PFSK-1 (cell line): ENCODE data around the gene MOGAT1.

ENCODE experiments used
- FOXP2 ChIP-seq: optimal IDR thresholded peaks from 2 replicates; pipeline ENCODE3; 2011; ENCODE audit warnings: borderline replicate concordance, control low read depth, inconsistent platforms; ENCODE audit not compliant: insufficient read depth; ENCODE audit errors: extremely low read length, extremely low read depth
- POLR2AphosphoS5 ChIP-seq: IDR thresholded peaks from 2 replicates; pipeline ENCODE4 v1.6.1; 2012; ENCODE audit warnings: low read depth, mild to moderate bottlenecking, control low read depth, low read length, moderate library complexity
- SIN3A ChIP-seq: IDR thresholded peaks from 2 replicates; pipeline ENCODE4 v1.6.1; 2012; ENCODE audit warnings: mild to moderate bottlenecking, low read length, moderate library complexity, borderline replicate concordance; ENCODE audit not compliant: insufficient read depth
- TAF1 ChIP-seq: IDR thresholded peaks from 2 replicates; pipeline ENCODE4 v1.6.1; 2012; ENCODE audit warnings: low read length, control low read depth, borderline replicate concordance; ENCODE audit not compliant: insufficient read depth
- TF ChIP-seq, protein P1 (sequence below), 2 experiments: IDR thresholded peaks; 2 replicates each; pipeline versions ENCODE4 v1.6.1 to v1.8.0; 2011 to 2012; ENCODE audit warnings: low read depth in 2 of 2, low read length in 2 of 2, control low read depth in 1 of 2, inconsistent platforms in 1 of 2, mild to moderate bottlenecking in 1 of 2, moderate library complexity in 1 of 2; ENCODE audit not compliant: insufficient read depth in 1 of 2

MOGAT1 gene

DNA sequence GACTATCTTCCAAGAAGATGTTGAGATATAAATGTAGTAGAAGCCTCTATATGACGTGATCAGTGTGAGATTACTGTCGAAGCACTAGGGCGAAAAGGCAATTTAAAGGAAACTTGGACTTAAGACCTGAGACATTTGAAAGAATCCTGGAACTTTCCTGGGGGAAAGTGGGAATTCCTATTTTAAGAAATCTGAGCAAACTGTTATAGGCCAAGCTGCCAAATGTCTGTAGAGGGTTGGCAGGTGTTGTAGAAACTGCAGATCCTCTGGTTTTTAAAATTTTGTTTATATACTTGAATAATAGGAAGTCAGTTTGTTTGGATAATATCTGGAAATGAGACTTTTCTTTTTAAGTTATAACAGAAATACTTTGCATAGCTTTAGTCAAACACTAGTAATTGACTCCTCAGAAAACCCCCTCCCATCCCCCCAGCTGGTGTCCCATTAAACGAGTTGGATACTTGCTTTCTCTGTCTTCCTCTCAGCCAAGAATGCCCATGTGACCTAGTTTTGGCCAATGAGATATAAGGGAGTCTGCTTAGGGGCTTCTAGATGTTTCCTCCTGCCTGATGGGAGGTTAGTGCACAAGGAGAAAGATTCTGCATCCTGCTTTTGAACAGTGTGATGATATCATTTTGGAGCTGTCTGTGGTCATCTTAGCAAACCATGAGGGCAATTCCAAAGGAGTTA, 61.2 kb downstream of the MOGAT1 start:
- TF ChIP-seq, protein P1, sequence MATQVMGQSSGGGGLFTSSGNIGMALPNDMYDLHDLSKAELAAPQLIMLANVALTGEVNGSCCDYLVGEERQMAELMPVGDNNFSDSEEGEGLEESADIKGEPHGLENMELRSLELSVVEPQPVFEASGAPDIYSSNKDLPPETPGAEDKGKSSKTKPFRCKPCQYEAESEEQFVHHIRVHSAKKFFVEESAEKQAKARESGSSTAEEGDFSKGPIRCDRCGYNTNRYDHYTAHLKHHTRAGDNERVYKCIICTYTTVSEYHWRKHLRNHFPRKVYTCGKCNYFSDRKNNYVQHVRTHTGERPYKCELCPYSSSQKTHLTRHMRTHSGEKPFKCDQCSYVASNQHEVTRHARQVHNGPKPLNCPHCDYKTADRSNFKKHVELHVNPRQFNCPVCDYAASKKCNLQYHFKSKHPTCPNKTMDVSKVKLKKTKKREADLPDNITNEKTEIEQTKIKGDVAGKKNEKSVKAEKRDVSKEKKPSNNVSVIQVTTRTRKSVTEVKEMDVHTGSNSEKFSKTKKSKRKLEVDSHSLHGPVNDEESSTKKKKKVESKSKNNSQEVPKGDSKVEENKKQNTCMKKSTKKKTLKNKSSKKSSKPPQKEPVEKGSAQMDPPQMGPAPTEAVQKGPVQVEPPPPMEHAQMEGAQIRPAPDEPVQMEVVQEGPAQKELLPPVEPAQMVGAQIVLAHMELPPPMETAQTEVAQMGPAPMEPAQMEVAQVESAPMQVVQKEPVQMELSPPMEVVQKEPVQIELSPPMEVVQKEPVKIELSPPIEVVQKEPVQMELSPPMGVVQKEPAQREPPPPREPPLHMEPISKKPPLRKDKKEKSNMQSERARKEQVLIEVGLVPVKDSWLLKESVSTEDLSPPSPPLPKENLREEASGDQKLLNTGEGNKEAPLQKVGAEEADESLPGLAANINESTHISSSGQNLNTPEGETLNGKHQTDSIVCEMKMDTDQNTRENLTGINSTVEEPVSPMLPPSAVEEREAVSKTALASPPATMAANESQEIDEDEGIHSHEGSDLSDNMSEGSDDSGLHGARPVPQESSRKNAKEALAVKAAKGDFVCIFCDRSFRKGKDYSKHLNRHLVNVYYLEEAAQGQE (IDR thresholded peaks at IDR 0.05; ENCODE audit: insufficient read depth in 1 of 2, low read depth in 2 of 2, low read length in 2 of 2): no peak
- no peak for TF ChIP-seq FOXP2
- TF ChIP-seq SIN3A: no peak
- TF ChIP-seq POLR2AphosphoS5: no peak
- no peak for TF ChIP-seq TAF1

DNA sequence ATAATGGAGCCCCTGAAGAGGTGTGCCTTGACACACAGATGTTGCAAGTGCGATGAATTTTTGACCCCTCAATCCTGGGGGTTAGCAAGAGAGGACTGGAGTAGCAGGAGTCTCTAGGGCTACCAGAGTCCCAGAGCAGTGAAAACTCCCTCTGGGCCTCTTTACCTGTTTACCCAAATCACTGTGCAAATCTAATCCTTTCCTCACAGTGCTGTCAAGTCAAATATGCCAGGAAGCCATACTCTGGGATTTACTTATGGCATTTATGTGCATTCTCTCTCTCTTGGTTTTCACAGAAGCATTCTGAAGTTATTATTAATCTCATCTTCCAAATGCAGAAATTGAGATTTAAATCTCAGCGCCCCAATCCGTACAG, 62.0 kb downstream of the MOGAT1 start:
- TF ChIP-seq FOXP2 (no peak), POLR2AphosphoS5 (no peak), SIN3A (no peak), TAF1 (no peak)
- TF ChIP-seq, protein P1 (IDR thresholded peaks at IDR 0.05; ENCODE audit: insufficient read depth in 1 of 2, low read depth in 2 of 2, low read length in 2 of 2): no peak

DNA sequence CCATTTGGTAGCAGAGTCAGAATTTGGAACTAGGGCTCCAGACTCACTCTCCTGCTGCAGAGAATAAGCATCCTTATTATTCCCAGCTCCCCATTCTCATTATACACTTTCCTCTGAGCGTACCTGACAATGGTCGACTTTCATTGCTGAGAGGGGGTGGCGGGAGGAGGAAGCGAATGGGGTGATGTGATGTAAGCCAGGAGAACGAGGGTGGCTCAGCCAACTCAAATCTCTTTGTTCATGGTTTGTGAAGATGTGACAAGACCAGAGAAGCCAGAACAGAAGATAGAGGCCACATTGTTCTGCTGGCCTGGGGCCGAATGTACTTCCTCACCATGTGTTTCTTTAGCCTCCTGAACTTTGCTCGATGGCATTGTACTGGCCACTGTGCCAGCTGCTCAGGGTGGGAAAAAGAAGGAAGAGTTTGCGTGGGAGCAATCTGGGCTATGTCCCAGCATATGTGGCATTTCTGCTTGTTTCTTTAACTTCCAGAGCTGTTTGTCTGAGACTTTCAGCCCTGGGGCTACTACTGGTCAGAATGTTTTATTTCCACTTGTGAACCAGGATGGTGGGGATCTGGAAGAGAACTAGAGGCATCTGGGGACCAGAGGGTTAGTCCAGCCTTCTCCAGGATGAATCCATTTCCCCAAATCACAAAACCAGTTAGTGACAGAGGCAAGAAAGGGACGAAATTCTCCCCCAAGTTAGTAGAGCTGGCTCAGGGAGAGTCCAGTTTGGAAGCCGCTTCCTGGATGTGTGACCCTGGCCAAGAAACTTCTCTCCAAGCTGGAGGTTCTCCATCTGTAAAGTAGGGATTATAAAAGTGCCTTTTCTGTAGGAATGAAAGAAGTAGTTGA, 62.6 kb downstream of the MOGAT1 start:
- TF ChIP-seq TAF1: no peak
- TF ChIP-seq POLR2AphosphoS5: no peak
- TF ChIP-seq, protein P1 (IDR thresholded peaks at IDR 0.05; ENCODE audit: insufficient read depth in 1 of 2, low read depth in 2 of 2, low read length in 2 of 2): no peak
- TF ChIP-seq FOXP2: no peak
- TF ChIP-seq SIN3A: no peak

DNA sequence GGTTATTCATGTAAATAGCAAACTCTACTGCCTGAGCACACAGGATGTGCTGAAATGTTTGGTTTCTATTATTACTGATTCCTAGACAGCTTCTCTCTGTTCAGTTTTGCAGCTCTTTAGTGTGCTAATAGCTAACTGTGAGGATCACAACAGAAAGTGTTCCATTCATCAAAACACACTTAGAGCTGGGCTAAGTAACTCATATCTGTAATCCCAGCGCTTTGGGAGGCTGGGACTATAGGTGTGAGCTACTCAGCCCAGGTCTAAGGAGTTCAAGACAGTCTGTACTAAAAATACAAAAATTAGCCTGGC, 63.2 kb downstream of the MOGAT1 start:
- no peak for TF ChIP-seq TAF1
- TF ChIP-seq SIN3A: no peak

DNA sequence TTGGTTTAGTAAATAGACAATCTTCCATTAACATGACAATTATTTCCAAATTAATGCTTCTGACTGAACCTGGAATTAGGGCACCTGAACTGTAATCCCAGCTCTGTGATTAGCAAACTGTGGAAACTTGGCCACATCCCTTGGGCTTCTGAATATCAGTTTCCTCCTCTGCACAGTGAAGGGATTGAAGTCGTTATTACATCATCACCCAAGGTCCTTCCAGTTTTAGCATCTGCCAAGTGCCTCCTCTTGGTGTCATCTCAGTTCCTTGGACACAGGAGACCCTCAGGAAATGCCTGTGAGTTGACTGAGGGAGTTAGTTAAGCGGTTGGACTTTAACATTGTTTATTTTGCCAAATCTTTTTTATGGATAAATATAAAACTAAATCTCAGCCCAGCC, 64.8 kb downstream of the MOGAT1 start:
- no peak for TF ChIP-seq FOXP2
- no peak for TF ChIP-seq SIN3A

DNA sequence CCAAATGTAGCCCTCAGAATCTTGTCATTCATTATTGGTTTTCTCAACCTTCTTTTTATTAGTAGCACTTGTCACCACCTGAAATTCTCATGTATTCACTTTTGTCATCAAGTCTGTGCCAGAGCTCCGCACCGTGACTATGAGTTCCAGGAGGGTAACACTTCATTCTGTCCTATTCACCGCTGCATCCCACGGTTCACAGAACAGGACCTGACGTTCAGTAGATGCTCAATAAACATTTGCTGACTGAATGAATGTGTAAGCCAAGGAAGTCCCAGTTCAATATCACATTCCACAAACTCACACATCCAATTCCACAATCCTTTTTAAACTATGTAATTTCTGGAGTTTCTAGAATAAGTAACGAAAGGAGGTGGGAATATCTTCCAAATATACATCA, 65.5 kb downstream of the MOGAT1 start:
- TF ChIP-seq FOXP2 (no peak), TAF1 (no peak), SIN3A (no peak), POLR2AphosphoS5 (no peak)
- TF ChIP-seq, protein P1 (IDR thresholded peaks at IDR 0.05; ENCODE audit: insufficient read depth in 1 of 2, low read depth in 2 of 2, low read length in 2 of 2): no peak
